RWPE2 (cell line): ENCODE data around the gene PRRX1.

Experiments
- ATAC-seq: fragments of 200-7000 bp; cut with Tn5 transposase; 3 replicates; pipeline ENCODE4 v1.9.1; 2021; ENCODE audit warnings: low read depth
- DNase-seq: peaks from one replicate; pipeline ENCODE4 v3.0.0-alpha.2; 2020; ENCODE audit warnings: low spot score
- H3K27ac ChIP-seq: fragments of 450-650 bp; 2 replicates; pipeline ENCODE4 v1.5.1; 2017; ENCODE audit warnings: mild to moderate bottlenecking; ENCODE audit not compliant: poor library complexity, severe bottlenecking
- H3K27me3 ChIP-seq: fragments of 250-450 bp; sonication (Bioruptor Pico); 2 replicates; pipeline ENCODE4 v1.5.1; 2021; ENCODE audit warnings: mild to moderate bottlenecking, moderate library complexity; ENCODE audit not compliant: insufficient read depth, poor library complexity, severe bottlenecking
- H3K36me3 ChIP-seq: fragments of 250-450 bp; sonication (Bioruptor Pico); 2 replicates; pipeline ENCODE4 v1.5.1; 2020; ENCODE audit warnings: low read depth, mild to moderate bottlenecking, moderate library complexity
- H3K4me1 ChIP-seq: fragments of 250-450 bp; sonication (Bioruptor Pico); 2 replicates; pipeline ENCODE4 v1.5.1; 2021; ENCODE audit warnings: mild to moderate bottlenecking, moderate library complexity; ENCODE audit not compliant: insufficient read depth, poor library complexity, severe bottlenecking
- H3K4me3 ChIP-seq: fragments of 250-450 bp; sonication (Bioruptor Pico); 2 replicates; pipeline ENCODE4 v1.5.1; 2021; ENCODE audit warnings: mild to moderate bottlenecking, moderate library complexity; ENCODE audit not compliant: severe bottlenecking
- H3K9me3 ChIP-seq: fragments of 250-450 bp; sonication (Bioruptor Pico); 2 replicates; pipeline ENCODE4 v1.5.1; 2021; ENCODE audit warnings: mild to moderate bottlenecking, moderate library complexity; ENCODE audit not compliant: severe bottlenecking
- CTCF ChIP-seq: fragments of 450-650 bp; IDR thresholded peaks from one replicate; pipeline ENCODE4 v1.5.1; 2017; ENCODE audit warnings: mild to moderate bottlenecking, moderate library complexity; ENCODE audit not compliant: poor library complexity, severe bottlenecking

PRRX1 gene

GRCh38 chr1:170698301-170699275 lies 34.7 kb downstream of the PRRX1 start:
- Histone ChIP-seq H3K27me3 (no peaks in the 10 kb centered on the region), H3K36me3 (no peaks in the 10 kb centered on the region), H3K27ac (no peak overlapping the region), H3K4me1 (peaks cover 5% of the 10 kb centered on the region), H3K4me3 (no peak overlapping the region), H3K9me3 (no peaks in the 10 kb centered on the region)
- no peak for TF ChIP-seq CTCF
- no peak for DNase-seq
- no peak for ATAC-seq

- no peak for ATAC-seq
- Histone ChIP-seq H3K27me3 (no peaks in the 10 kb centered on the region), H3K27ac (no peak overlapping the region), H3K4me1 (peaks cover 5% of the 10 kb centered on the region), H3K4me3 (no peak overlapping the region), H3K9me3 (no peaks in the 10 kb centered on the region), H3K36me3 (no peaks in the 10 kb centered on the region)
- TF ChIP-seq CTCF, result no peak
- DNase-seq, result no peak
These were observed 35.8 kb downstream of the PRRX1 start for GRCh38 chr1:170699696-170700095.

GRCh38 chr1:170700842-170701615 lies 37.1 kb downstream of the PRRX1 start:
- no peak for DNase-seq
- Histone ChIP-seq H3K9me3 (no peaks in the 10 kb centered on the region), H3K27ac (no peak overlapping the region), H3K36me3 (no peaks in the 10 kb centered on the region), H3K27me3 (no peaks in the 10 kb centered on the region), H3K4me3 (no peak overlapping the region), H3K4me1 (peaks cover 7% of the 10 kb centered on the region)
- ATAC-seq, result no peak
- no peak for TF ChIP-seq CTCF

GRCh38 chr1:170701962-170702361 lies 38.0 kb downstream of the PRRX1 start:
- Histone ChIP-seq H3K36me3 (no peaks in the 10 kb centered on the region), H3K4me1 (peaks cover 6% of the 10 kb centered on the region), H3K9me3 (no peaks in the 10 kb centered on the region), H3K27me3 (no peaks in the 10 kb centered on the region), H3K27ac (no peak overlapping the region), H3K4me3 (no peak overlapping the region)
- ATAC-seq (no peak), DNase-seq (no peak)
- TF ChIP-seq CTCF, result no peak
